MM.1S (cell line): Measurements from ENCODE around the gene ZNF280B.
"Not testable (repeated sequence)": the region's sequence is repeated elsewhere in the genome, so short reads cannot be mapped to it uniquely, and the experiment has no call there.

Experiments used
- DNase-seq: peaks from one replicate; pipeline ENCODE4 v3.0.0-alpha.2; 2015
- H2AFZ ChIP-seq: fragments of 300-600 bp; sonication (generic); 2 replicates; pipeline ENCODE4 v1.6.0; 2016; ENCODE audit warnings: antibody characterized with exemption, low read length
- H3F3A ChIP-seq: fragments of 300-600 bp; sonication (generic); 2 replicates; pipeline ENCODE4 v1.6.1; 2016; ENCODE audit warnings: mild to moderate bottlenecking, antibody characterized with exemption, low read length, moderate library complexity, mixed read lengths; ENCODE audit not compliant: insufficient read depth
- H3K27ac ChIP-seq: fragments of 300-600 bp; sonication (generic); 2 replicates; pipeline ENCODE4 v1.5.1; 2016; ENCODE audit warnings: mild to moderate bottlenecking, low read length
- H3K27me3 ChIP-seq: fragments of 300-600 bp; sonication (generic); replicated peaks from 2 replicates; pipeline ENCODE4 v1.6.0; 2016; ENCODE audit warnings: low read length; ENCODE audit not compliant: insufficient read depth
- H3K36me3 ChIP-seq: fragments of 300-600 bp; sonication (generic); replicated peaks from 2 replicates; pipeline ENCODE4 v1.6.1; 2016; ENCODE audit warnings: mild to moderate bottlenecking, low read length, mixed read lengths; ENCODE audit not compliant: insufficient read depth
- H3K4me1 ChIP-seq: fragments of 300-600 bp; sonication (generic); 2 replicates; pipeline ENCODE4 v1.6.1; 2016; ENCODE audit warnings: low read length, mixed read lengths
- H3K4me2 ChIP-seq: fragments of 300-600 bp; sonication (generic); 2 replicates; pipeline ENCODE4 v1.6.0; 2016; ENCODE audit warnings: low read depth, low read length
- H3K4me3 ChIP-seq: fragments of 300-600 bp; sonication (generic); 2 replicates; pipeline ENCODE4 v1.5.1; 2016; ENCODE audit warnings: low read length, mixed read lengths
- H3K79me2 ChIP-seq: fragments of 300-600 bp; sonication (generic); 2 replicates; pipeline ENCODE4 v1.6.1; 2016; ENCODE audit warnings: mixed run types, low read length, mixed read lengths
- H3K9ac ChIP-seq: fragments of 300-600 bp; sonication (generic); 2 replicates; pipeline ENCODE4 v1.6.1; 2016; ENCODE audit warnings: low read length, mixed read lengths
- H3K9me2 ChIP-seq: fragments of 300-600 bp; sonication (generic); replicated peaks from 2 replicates; pipeline ENCODE4 v1.6.1; 2016; ENCODE audit warnings: mild to moderate bottlenecking, low read length, mixed read lengths; ENCODE audit not compliant: insufficient read depth
- H3K9me3 ChIP-seq: fragments of 300-600 bp; sonication (generic); replicated peaks from 2 replicates; pipeline ENCODE4 v1.6.1; 2016; ENCODE audit warnings: mild to moderate bottlenecking, low read length, mixed read lengths; ENCODE audit not compliant: insufficient read depth
- H4K20me1 ChIP-seq: fragments of 300-600 bp; sonication (generic); 2 replicates; pipeline ENCODE4 v1.6.1; 2016; ENCODE audit warnings: mild to moderate bottlenecking, low read length, moderate library complexity, mixed read lengths; ENCODE audit not compliant: insufficient read depth
- CTCF ChIP-seq: fragments of 300-600 bp; sonication (generic); IDR thresholded peaks from 2 replicates; pipeline ENCODE4 v1.5.1; 2016; ENCODE audit warnings: antibody characterized with exemption, low read length, mixed read lengths
- EZH2 ChIP-seq: fragments of 300-600 bp; sonication (generic); optimal IDR thresholded peaks from 2 replicates; pipeline ENCODE3; 2017; ENCODE audit warnings: low read depth, mild to moderate bottlenecking, antibody characterized with exemption, low read length, mixed read lengths
- EZH2phosphoT487 ChIP-seq: fragments of 300-600 bp; sonication (generic); IDR thresholded peaks from 2 replicates; pipeline ENCODE4 v1.6.1; 2018; ENCODE audit warnings: antibody characterized with exemption, low read length

Gene ZNF280B

GRCh38 chr22:22516992-22517391, 8.4 kb upstream of the ZNF280B start:
- no peaks in the 10 kb centered on the region for H3K27me3 ChIP-seq
- no peak overlapping the region for H3K27ac ChIP-seq
- no peak overlapping the region for H3K4me2 ChIP-seq
- no peaks in the 10 kb centered on the region for H4K20me1 ChIP-seq
- H3K4me3 ChIP-seq: no peak overlapping the region
- no peaks in the 10 kb centered on the region for H3K79me2 ChIP-seq
- H2AFZ ChIP-seq: no peak overlapping the region
- no peaks in the 10 kb centered on the region for H3K9me3 ChIP-seq
- peaks cover 16% of the 10 kb centered on the region for H3K4me1 ChIP-seq
- no peak for DNase-seq
- H3K9ac ChIP-seq: no peak overlapping the region
- H3F3A ChIP-seq: peaks cover 7% of the 10 kb centered on the region; the same call in 1 of the 2 replicates
- H3K36me3 ChIP-seq: no peaks in the 10 kb centered on the region
- no peaks in the 10 kb centered on the region for H3K9me2 ChIP-seq
- TF ChIP-seq CTCF (no peak), EZH2 (no peak), EZH2phosphoT487 (no peak)

GRCh38 chr22:22515890-22516289, 7.3 kb upstream of the ZNF280B start:
- no peaks in the 10 kb centered on the region for H4K20me1 ChIP-seq

GRCh38 chr22:22514431-22514830, 5.9 kb upstream of the ZNF280B start:
- not testable (repeated sequence) for H3F3A ChIP-seq, H3K4me3 ChIP-seq, H4K20me1 ChIP-seq, H3K4me2 ChIP-seq, H3K9me2 ChIP-seq, H3K27ac ChIP-seq, H3K36me3 ChIP-seq, DNase-seq, H3K9me3 ChIP-seq, H3K9ac ChIP-seq, H2AFZ ChIP-seq, H3K79me2 ChIP-seq, H3K4me1 ChIP-seq, H3K27me3 ChIP-seq

More at GRCh38 chr22:22515890-22516289, 7.3 kb upstream of the ZNF280B start:
- Histone ChIP-seq H3K9me3 (no peaks in the 10 kb centered on the region), H3K4me1 (peaks cover 5% of the 10 kb centered on the region), H3F3A (0 out of 2 replicates have a peak, but pooled peaks cover 1% of the 10 kb centered on the region), H3K79me2 (no peaks in the 10 kb centered on the region), H3K4me2 (no peak overlapping the region), H3K27ac (no peak overlapping the region), H3K36me3 (no peaks in the 10 kb centered on the region), H3K27me3 (no peaks in the 10 kb centered on the region), H3K9ac (no peak overlapping the region), H3K9me2 (no peaks in the 10 kb centered on the region), H2AFZ (no peak overlapping the region), H3K4me3 (no peak overlapping the region)
- no peak for DNase-seq
- TF ChIP-seq EZH2phosphoT487 (no peak), EZH2 (no peak), CTCF (no peak)

- no peaks in the 10 kb centered on the region for H3K27me3 ChIP-seq
- H3K27ac ChIP-seq: no peak overlapping the region
- H3K36me3 ChIP-seq: no peaks in the 10 kb centered on the region
- H3K9me2 ChIP-seq: no peaks in the 10 kb centered on the region
- H3K4me2 ChIP-seq: no peak overlapping the region
- H4K20me1 ChIP-seq: no peaks in the 10 kb centered on the region
- no peak for TF ChIP-seq EZH2
- no peak for TF ChIP-seq EZH2phosphoT487
- no peak overlapping the region for H2AFZ ChIP-seq
- DNase-seq: no peak
- no peaks in the 10 kb centered on the region for H3K79me2 ChIP-seq
- no peak overlapping the region for H3K9ac ChIP-seq
- H3K9me3 ChIP-seq: no peaks in the 10 kb centered on the region
- H3F3A ChIP-seq: no peaks in the 10 kb centered on the region
- no peak overlapping the region for H3K4me3 ChIP-seq
- 0 out of 2 replicates have a peak, but pooled peaks cover 7% of the 10 kb centered on the region for H3K4me1 ChIP-seq
Observed at GRCh38 chr22:22513619-22514018, 5.1 kb upstream of the ZNF280B start.
